ENCODE measurements around the gene PROK2.

- no peak for TF ChIP-seq CTCF (IDR thresholded peaks at IDR 0.05)
- no peak for TF ChIP-seq ZFX (IDR thresholded peaks at IDR 0.05; ENCODE audit: borderline replicate concordance)
Observed at GRCh38 chr3:71800023-71800422, 15.1 kb upstream of the PROK2 start.
